Sciatic nerve (tissue), 2 donors: ENCODE measurements around the gene SEPTIN2. TPM values are rescaled to one million over a fixed set of nuclear protein-coding genes. Genes with fewer than 3 reads are reported as not detected.
"Not testable (repeated sequence)": the region's sequence is repeated elsewhere in the genome, so short reads cannot be mapped to it uniquely, and the experiment has no call there.

ENCODE experiments used
- ATAC-seq: fragments of 200-7000 bp; cut with Tn5 transposase; one replicate; pipeline ENCODE4 v1.9.1; 2020; ENCODE audit warnings: mild to moderate bottlenecking, moderate library complexity
- DNase-seq: peaks from one replicate; pipeline ENCODE4 v3.0.0-alpha.2; 2020; ENCODE audit warnings: low spot score
- intact Hi-C: fragments of 100-400 bp; cut with DNase I; formaldehyde crosslinking; loops from one replicate; pipeline ENCODE4 v1.14.2; 2022
- total RNA-seq: library from RNA; stranded (reverse); fragmentation: NEBNext Ultra II Directional; extraction: Animal tissue kit (Norgen Biotek cat#: 25700); gene quantifications from one replicate; pipeline ENCODE4 v1.2.1, GENCODE V29; 2021
- donor health status: DM: no; HTN: no; CAD: no.
- donor health status: DM: no; HTN: no; CAD: no.

SEPTIN2 gene
- total RNA-seq = 315 TPM

GRCh38 chr2:241315879-241316631 lies at the start of gene SEPTIN2:
SEPTIN2 (plus strand) TSS chr2:241315925; CDS start chr2:241324233, 8,308 bp downstream.
- DNase-seq (no peak), ATAC-seq (peak; percentile 53)
- intact Hi-C loops = no loop called here

GRCh38 chr2:241267249-241268067 lies 48.3 kb upstream of the SEPTIN2 start:
- intact Hi-C loops = no loop called here
- no peak for DNase-seq
- no peak for ATAC-seq

GRCh38 chr2:241268306-241268705 lies 47.4 kb upstream of the SEPTIN2 start:
- intact Hi-C loops = no loop called here
- no peak for DNase-seq
- no peak for ATAC-seq

GRCh38 chr2:241268716-241269445 lies 46.8 kb upstream of the SEPTIN2 start:
- intact Hi-C loops = no loop called here
- no peak for ATAC-seq

GRCh38 chr2:241269707-241270520 lies 45.8 kb upstream of the SEPTIN2 start:
- intact Hi-C loops = no loop called here
- ATAC-seq (no peak), DNase-seq (no peak)

More at GRCh38 chr2:241268716-241269445, 46.8 kb upstream of the SEPTIN2 start:
- DNase-seq = no peak

DNA sequence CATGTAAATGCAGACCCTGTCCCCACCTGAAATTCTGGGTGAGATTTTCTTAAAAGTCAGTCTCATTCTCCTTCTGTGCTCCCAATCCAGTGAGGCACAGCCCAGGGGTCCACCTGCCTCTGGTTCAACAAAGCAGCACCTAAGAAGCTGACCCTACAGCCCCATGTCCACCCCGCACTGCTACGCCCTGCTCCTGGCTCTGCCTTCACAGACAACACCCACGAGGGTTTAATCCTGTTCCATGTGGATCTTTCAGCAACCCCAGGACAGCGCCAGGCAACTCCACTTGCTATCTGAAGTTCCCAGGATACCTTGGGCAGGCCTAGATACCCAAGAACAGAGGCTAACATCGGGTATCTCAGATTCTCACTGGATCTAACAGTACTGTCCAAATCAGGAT lies 45.2 kb upstream of the SEPTIN2 start:
- ATAC-seq = no peak
- DNase-seq = no peak
- intact Hi-C loops = no loop called here

GRCh38 chr2:241271706-241272302 lies 43.9 kb upstream of the SEPTIN2 start:
- peak; percentile 90 for ATAC-seq
- peak; percentile 88 for DNase-seq
- intact Hi-C loops = no loop called here

DNA sequence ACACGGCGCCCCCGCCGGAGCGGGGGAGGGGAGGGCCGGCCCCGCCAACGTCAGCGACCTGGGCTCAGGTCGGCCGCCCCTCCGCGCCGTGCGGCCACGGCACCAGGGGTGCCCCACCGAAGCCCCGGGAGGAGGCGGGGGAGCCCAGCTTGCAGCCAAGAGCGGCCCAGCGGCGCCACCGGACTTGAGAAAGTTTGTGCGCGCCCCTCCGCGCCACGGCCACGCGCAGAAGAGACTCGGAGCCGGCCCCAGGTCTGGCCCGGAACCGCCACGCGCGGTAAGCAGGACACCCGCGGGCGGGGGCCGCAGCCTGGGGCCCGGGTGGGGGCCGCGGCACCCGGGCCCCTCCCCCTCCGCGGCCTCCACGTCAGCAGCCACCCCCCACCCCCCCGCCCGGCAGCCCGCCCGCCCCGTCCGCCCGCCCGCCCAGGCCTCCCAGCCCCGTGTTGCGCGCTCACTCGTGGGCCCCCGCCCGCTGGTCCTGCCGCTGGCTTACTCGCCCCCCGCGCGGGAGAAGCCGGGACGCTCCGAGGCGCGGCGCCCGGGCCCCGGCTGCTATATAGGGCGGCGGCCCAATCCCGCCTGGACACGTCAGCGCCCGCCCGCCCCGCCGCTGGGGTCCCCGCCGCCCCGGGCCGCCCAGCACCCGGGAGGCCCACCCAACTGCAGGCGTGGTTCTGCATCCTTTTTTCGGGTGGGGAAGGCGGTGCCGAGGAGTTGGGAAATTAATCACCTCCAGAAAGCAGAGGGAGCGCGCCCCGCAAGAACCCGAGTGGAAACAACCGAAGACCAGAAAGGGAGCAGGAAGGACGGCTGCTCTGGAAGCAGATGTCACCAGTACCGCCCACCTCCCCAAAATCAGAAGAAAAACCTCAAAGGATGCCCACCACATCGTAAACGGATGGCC lies 43.2 kb upstream of the SEPTIN2 start:
- intact Hi-C loops = no loop called here
- ATAC-seq = peak; percentile 90
- DNase-seq = peak; percentile 86

- ATAC-seq (peak; percentile 20), DNase-seq (no peak)
- intact Hi-C loops = no loop called here
Measured at GRCh38 chr2:241273210-241274020, 42.3 kb upstream of the SEPTIN2 start.

GRCh38 chr2:241274127-241274526 lies 41.6 kb upstream of the SEPTIN2 start:
- ATAC-seq (no peak), DNase-seq (no peak)
- intact Hi-C loops = no loop called here

GRCh38 chr2:241275504-241275903 lies 40.2 kb upstream of the SEPTIN2 start:
- ATAC-seq (no peak), DNase-seq (no peak)
- intact Hi-C loops = no loop called here

DNA sequence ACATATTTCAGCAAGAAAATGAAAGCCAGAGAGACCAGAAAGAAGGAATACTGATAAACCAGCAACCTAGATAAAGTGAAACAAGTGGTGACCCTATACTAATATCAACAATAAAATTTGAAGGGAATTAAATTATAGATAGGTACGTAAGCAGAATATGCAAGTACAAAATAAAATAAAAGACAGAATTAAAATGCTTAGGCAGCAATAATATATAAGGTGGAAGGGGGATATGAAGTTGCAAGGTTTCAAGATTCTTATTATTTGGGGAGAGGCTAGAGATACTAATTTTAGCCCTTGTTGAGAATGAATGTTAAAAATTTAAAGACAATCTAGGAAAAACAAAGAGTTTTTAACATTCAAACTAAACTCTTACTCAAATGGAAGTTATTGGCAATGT lies 39.8 kb upstream of the SEPTIN2 start:
- no peak for ATAC-seq
- intact Hi-C loops = no loop called here
- DNase-seq = no peak

DNA sequence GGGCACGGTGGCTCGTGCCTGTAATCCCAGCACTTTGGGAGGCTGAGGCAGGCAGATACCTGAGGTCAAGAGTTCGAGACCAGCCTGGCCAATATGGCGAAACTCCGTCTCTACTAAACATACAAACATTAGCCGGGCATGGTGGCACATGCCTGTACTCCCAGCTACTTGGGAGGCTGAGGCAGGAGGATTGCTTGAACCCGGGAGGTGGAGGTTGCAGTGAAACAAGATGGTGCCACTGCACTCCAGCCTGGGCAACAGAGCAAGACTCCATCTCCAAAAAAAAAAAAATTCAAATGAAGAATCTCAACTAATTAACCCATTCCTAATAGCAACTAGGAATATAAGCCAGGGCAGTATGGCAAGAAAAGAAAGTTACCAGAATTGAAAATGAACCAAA lies 37.4 kb upstream of the SEPTIN2 start:
- ATAC-seq, DNase-seq, intact Hi-C loops: not testable (repeated sequence)

- ATAC-seq (no peak), DNase-seq (no peak)
- intact Hi-C loops = no loop called here
Measured at GRCh38 chr2:241279413-241279812, 36.3 kb upstream of the SEPTIN2 start.

GRCh38 chr2:241279828-241280227 lies 35.9 kb upstream of the SEPTIN2 start:
- intact Hi-C loops = no loop called here

DNA sequence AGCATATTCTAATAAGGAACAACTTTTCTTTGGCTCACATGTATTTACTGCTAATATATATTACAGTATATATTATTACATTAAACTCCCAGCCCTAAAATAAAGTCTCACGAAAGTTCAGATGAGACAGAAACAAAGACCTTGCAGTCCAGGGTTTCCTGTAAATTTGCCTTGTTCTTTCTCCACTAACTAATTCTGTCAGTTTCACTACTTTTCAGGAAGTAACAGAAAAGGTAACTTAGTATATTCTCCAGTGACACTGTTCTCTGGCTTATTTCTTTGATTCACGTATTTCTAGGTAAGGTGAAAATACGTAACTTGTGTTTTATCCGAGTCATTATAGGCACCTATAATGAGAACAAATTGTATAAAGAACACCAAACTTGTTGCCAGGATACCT lies 35.4 kb upstream of the SEPTIN2 start:
- no peak for DNase-seq
- intact Hi-C loops = no loop called here
- ATAC-seq = no peak

More at GRCh38 chr2:241279828-241280227, 35.9 kb upstream of the SEPTIN2 start:
- DNase-seq (no peak), ATAC-seq (no peak)

- ATAC-seq = no peak
- intact Hi-C loops = no loop called here
Measured at GRCh38 chr2:241282555-241282954, 33.2 kb upstream of the SEPTIN2 start.

More at GRCh38 chr2:241282555-241282954, 33.2 kb upstream of the SEPTIN2 start:
- no peak for DNase-seq
